Endometrial microvascular endothelial cells (primary cell): Measurements from ENCODE around the gene PGM2. TPM values are rescaled to one million over a fixed set of nuclear protein-coding genes. Genes with fewer than 3 reads are reported as not detected.

Experiments used
- in situ Hi-C: cut with HindIII; loops from 2 replicates; pipeline ENCODE4 v1.10.0; 2017; ENCODE audit warnings: low sequenced_read_pairs, low pct_unique_long_range_greater_than_20kb; ENCODE audit errors: inconsistent ontology term
- total RNA-seq: library from RNA; depleted of rRNA; stranded (reverse); fragments of >200 nt; gene quantifications from one replicate; pipeline ENCODE4 v1.2.3, GENCODE V29; 2015; ENCODE audit errors: inconsistent ontology term

PGM2 gene
- total RNA-seq, 1 donor from 2014 or later = 123 TPM

GRCh38 chr4:37890801-37891259 lies 64.3 kb downstream of the PGM2 start, which contains the start of gene TBC1D1:
Gene TBC1D1, plus strand, starts transcription at chr4:37891084. Its CDS starts 11,012 bp downstream, at chr4:37902096.
- in situ Hi-C loops = no loop called here

- in situ Hi-C loops = no loop called here
Measured at GRCh38 chr4:37891260-37892159, 65.0 kb downstream of the PGM2 start.

- in situ Hi-C loops = no loop called here
Measured at GRCh38 chr4:37892641-37893040, 66.2 kb downstream of the PGM2 start.

GRCh38 chr4:37893164-37893563 lies 66.7 kb downstream of the PGM2 start:
- in situ Hi-C loops = no loop called here

- in situ Hi-C loops = no loop called here
Measured at GRCh38 chr4:37895271-37895670, 68.8 kb downstream of the PGM2 start.

- in situ Hi-C loops = no loop called here
Measured at GRCh38 chr4:37896206-37896860, 69.8 kb downstream of the PGM2 start.

GRCh38 chr4:37902212-37902611 lies 75.7 kb downstream of the PGM2 start:
- in situ Hi-C loops = no loop called here

- in situ Hi-C loops = no loop called here
Measured at GRCh38 chr4:37902738-37903693, 76.5 kb downstream of the PGM2 start.

GRCh38 chr4:37903901-37904300 lies 77.4 kb downstream of the PGM2 start:
- in situ Hi-C loops = no loop called here

GRCh38 chr4:37904824-37905223 lies 78.3 kb downstream of the PGM2 start:
- in situ Hi-C loops = no loop called here

- in situ Hi-C loops = no loop called here
Measured at GRCh38 chr4:37905533-37906169, 79.2 kb downstream of the PGM2 start.

GRCh38 chr4:37908488-37909331 lies 82.2 kb downstream of the PGM2 start:
- in situ Hi-C loops = no loop called here

GRCh38 chr4:37909332-37910090 lies 83.0 kb downstream of the PGM2 start:
- in situ Hi-C loops = no loop called here

GRCh38 chr4:37910091-37910486 lies 83.6 kb downstream of the PGM2 start:
- in situ Hi-C loops = no loop called here
